Smooth muscle cell (in vitro differentiated cells): ENCODE data around the gene ADSS1. TPM values are rescaled to one million over a fixed set of nuclear protein-coding genes. Genes with fewer than 3 reads are reported as not detected.

Source experiments
- DNase-seq: peaks from one replicate; lab custom pipeline; 2025; ENCODE audit not compliant: unreplicated experiment; lab: John Stamatoyannopoulos, UW
- H2AFZ ChIP-seq: fragments of 200-600 bp; sonication (generic); 2 replicates; pipeline ENCODE4 v1.6.0; 2016; ENCODE audit warnings: antibody characterized with exemption, low read depth, mild to moderate bottlenecking
- H3F3A ChIP-seq: fragments of 200-600 bp; sonication (generic); 2 replicates; pipeline ENCODE4 v1.6.0; 2017; ENCODE audit warnings: antibody characterized with exemption, low read depth
- H3K27ac ChIP-seq: fragments of 200-600 bp; sonication (generic); 2 replicates; pipeline ENCODE4 v1.5.1; 2016; ENCODE audit warnings: low read depth, mild to moderate bottlenecking
- H3K27me3 ChIP-seq: fragments of 200-600 bp; sonication (generic); 2 replicates; pipeline ENCODE4 v1.6.1; 2016; ENCODE audit warnings: low read depth, mild to moderate bottlenecking
- H3K36me3 ChIP-seq: fragments of 200-600 bp; sonication (generic); 2 replicates; pipeline ENCODE4 v1.5.1; 2016; ENCODE audit warnings: low read depth
- H3K4me1 ChIP-seq: fragments of 200-600 bp; sonication (generic); 2 replicates; pipeline ENCODE4 v1.5.1; 2016; ENCODE audit warnings: low read depth
- H3K4me2 ChIP-seq: fragments of 200-600 bp; sonication (generic); 2 replicates; pipeline ENCODE4 v1.6.0; 2016; ENCODE audit warnings: mild to moderate bottlenecking
- H3K4me3 ChIP-seq: fragments of 200-600 bp; sonication (generic); 2 replicates; pipeline ENCODE4 v1.5.1; 2016; ENCODE audit warnings: mild to moderate bottlenecking
- H3K79me2 ChIP-seq: fragments of 200-600 bp; sonication (generic); 2 replicates; pipeline ENCODE4 v1.6.0; 2016; ENCODE audit warnings: low read depth, mild to moderate bottlenecking
- H3K9ac ChIP-seq: fragments of 200-600 bp; sonication (generic); 2 replicates; pipeline ENCODE4 v1.6.0; 2016; ENCODE audit warnings: low read depth
- H3K9me3 ChIP-seq: fragments of 200-600 bp; sonication (generic); replicated peaks from 2 replicates; pipeline ENCODE4 v1.5.1; 2016; ENCODE audit warnings: low read depth
- H4K20me1 ChIP-seq: fragments of 200-600 bp; sonication (generic); 2 replicates; pipeline ENCODE4 v1.6.0; 2016; ENCODE audit warnings: low read depth
- WGBS: methylation state at CpG from one replicate; pipeline ENCODE4 v1.1.7; 2016; ENCODE audit warnings: low lambda C conversion rate; 5-methylcytosine and 5-hydroxymethylcytosine counted together
- polyA plus RNA-seq: library from polyadenylated mRNA; unstranded; fragments of >200 nt; fragmentation: Nextera tagmentation; extraction: Ambion mirVana; gene quantifications from 2 replicates; pipeline ENCODE4 v1.2.1, GENCODE V29; 2016
- total RNA-seq: library from RNA; depleted of rRNA; stranded (reverse); fragments of >200 nt; gene quantifications from 2 replicates; pipeline ENCODE4 v1.2.3, GENCODE V29; 2014
- TF ChIP-seq, protein P1 (sequence below): fragments of 200-600 bp; sonication (generic); IDR thresholded peaks from 2 replicates; pipeline ENCODE4 v1.5.1; 2017; ENCODE audit warnings: borderline replicate concordance, mild to moderate bottlenecking, antibody characterized with exemption; ENCODE audit not compliant: insufficient read depth, poor library complexity, severe bottlenecking

ADSS1 gene
- total and polyA plus RNA-seq, 2 experiments from 2014 or later, result 7.8 to 43.0 TPM

DNA sequence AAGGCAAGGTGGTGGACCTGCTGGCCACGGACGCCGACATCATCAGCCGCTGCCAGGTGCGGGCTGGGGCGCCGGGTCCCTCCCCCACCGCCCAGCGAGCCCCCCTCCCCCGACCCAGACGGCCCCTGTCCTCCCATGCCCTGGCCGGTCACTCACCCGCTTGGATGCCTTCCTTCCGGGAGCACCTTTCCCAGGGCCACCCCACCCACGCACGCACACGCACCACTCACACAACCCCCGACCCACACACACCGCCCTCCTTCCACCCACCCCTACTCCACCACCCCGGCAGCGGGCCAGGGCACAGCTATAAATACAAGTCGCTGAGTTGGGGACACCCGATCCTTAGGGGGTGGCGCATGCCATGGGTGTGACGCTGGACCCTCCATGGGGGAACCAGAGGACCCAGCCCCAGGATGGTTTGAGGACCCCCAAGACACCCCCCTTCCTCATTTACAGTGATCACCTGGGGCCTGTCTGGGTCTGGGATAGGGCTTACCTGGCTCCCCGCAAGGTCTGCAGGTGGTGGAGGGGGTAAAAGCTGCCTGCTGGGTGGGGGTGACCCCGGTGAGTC lies 465 bp downstream of the ADSS1 start:
- no peak overlapping the region for H3K27ac ChIP-seq
- H3K27me3 ChIP-seq, result no peaks in the 10 kb centered on the region
- DNase-seq, result no peak
- WGBS, result 28% methylated on average over 12 of the region's 27 CpGs
- H4K20me1 ChIP-seq, result peaks cover 15% of the 10 kb centered on the region
- H3K36me3 ChIP-seq, result no peaks in the 10 kb centered on the region
- no peaks in the 10 kb centered on the region for H3K9me3 ChIP-seq
- peak overlapping the region; percentile 97 for H3K4me2 ChIP-seq
- TF ChIP-seq, protein P1, sequence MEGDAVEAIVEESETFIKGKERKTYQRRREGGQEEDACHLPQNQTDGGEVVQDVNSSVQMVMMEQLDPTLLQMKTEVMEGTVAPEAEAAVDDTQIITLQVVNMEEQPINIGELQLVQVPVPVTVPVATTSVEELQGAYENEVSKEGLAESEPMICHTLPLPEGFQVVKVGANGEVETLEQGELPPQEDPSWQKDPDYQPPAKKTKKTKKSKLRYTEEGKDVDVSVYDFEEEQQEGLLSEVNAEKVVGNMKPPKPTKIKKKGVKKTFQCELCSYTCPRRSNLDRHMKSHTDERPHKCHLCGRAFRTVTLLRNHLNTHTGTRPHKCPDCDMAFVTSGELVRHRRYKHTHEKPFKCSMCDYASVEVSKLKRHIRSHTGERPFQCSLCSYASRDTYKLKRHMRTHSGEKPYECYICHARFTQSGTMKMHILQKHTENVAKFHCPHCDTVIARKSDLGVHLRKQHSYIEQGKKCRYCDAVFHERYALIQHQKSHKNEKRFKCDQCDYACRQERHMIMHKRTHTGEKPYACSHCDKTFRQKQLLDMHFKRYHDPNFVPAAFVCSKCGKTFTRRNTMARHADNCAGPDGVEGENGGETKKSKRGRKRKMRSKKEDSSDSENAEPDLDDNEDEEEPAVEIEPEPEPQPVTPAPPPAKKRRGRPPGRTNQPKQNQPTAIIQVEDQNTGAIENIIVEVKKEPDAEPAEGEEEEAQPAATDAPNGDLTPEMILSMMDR, result no peak
- H3K9ac ChIP-seq, result peak overlapping the region; percentile 57
- H3K79me2 ChIP-seq, result no peaks in the 10 kb centered on the region
- H2AFZ ChIP-seq, result no peak overlapping the region
- H3F3A ChIP-seq, result no peaks in the 10 kb centered on the region
- peak overlapping the region; percentile 76 for H3K4me3 ChIP-seq
- H3K4me1 ChIP-seq, result peaks cover 12% of the 10 kb centered on the region

DNA sequence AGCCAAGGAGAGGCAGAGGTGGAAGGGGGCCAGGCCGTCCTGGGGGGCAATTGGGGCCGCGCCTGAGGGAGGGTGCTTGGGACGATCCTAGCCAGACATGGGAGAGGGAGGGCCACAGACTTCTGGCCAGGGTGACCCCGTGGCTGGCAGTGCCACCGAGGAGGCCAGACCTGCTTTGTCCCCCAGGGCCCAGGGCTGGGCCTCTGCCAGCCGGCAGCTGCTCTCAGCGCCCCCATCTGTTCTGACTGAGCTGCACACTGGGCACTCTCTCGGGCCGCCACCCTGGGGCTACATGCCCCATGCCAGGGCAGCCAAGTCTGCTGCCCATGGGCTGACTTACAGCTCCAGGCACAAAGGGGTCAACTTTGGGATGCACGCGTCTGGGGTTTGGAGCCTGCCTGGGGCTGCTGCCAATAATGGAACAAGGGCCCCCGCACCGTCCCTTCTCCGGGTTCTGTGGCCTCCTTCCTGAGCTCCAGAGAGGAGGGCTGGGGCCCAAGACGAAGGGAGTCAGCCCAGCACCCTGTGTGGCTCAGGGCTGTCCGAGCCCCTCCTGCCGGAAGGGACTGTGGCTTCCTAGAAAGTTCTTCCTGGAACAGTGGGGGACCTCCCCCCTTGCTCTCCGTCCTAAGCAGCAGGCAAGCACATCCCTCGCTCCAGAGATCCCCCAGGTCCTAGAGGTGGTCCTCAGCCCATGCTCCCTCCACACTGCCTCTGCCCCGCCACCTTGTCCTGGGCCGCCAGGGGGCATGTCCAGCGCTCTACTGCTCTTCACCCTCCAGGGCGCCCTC lies 1.1 kb downstream of the ADSS1 start:
- H3K9me3 ChIP-seq, result no peaks in the 10 kb centered on the region
- no peak overlapping the region for H2AFZ ChIP-seq
- TF ChIP-seq, protein P1, result no peak
- no peaks in the 10 kb centered on the region for H3K27me3 ChIP-seq
- no peaks in the 10 kb centered on the region for H3K36me3 ChIP-seq
- H3K9ac ChIP-seq, result no peak overlapping the region
- peak overlapping the region; percentile 97 for H3K4me2 ChIP-seq
- no peak overlapping the region for H3K27ac ChIP-seq
- H3K79me2 ChIP-seq, result no peaks in the 10 kb centered on the region
- peaks cover 15% of the 10 kb centered on the region for H4K20me1 ChIP-seq
- no peaks in the 10 kb centered on the region for H3F3A ChIP-seq
- peak overlapping the region; percentile 76 for H3K4me3 ChIP-seq
- peaks cover 12% of the 10 kb centered on the region for H3K4me1 ChIP-seq
- DNase-seq, result no peak
- WGBS, result 40% methylated on average over 19 of the region's 24 CpGs

DNA sequence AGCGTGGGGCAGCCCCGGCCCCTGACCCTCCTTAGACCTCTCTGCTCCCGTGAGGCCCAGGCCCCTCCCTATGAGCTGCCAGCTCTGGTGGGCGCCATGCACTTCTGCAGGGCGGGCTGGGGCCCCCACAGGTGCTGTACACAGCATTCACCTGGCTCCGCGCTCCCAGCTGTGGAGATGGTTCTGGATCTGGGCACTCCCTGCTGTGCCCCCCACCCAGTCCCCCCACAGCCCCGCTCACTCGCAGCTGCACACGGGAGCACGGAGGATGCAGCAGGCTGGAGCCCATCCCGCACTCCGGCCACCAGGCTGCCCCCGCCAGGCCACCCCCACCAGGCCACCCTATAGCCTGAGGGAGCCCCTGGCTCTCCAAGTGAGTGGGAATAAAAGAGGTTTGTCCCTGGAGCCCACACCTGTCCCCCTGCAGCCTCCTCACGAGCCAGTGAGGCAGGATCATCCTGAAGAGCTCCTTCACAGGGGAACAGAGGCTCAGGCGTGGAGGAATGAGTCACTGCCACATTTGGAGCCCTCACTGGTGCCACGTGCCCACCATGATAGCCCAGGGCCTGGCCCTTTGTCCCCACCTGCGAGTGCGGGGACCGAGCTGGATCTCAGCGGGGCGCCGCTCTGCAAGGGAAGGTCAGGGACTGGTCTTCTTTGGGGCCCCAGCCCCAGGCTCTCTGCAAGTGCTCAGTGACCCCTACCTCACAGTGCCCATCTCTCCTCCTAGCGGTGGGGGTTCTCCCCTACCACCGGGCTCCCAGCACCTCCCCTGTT lies 1.9 kb downstream of the ADSS1 start:
- no peak for DNase-seq
- Histone ChIP-seq H3K27me3 (no peaks in the 10 kb centered on the region), H3K36me3 (no peaks in the 10 kb centered on the region), H3K27ac (no peak overlapping the region), H2AFZ (no peak overlapping the region), H3K79me2 (no peaks in the 10 kb centered on the region), H3K9ac (no peak overlapping the region), H4K20me1 (peaks cover 15% of the 10 kb centered on the region), H3K9me3 (no peaks in the 10 kb centered on the region), H3K4me1 (peaks cover 12% of the 10 kb centered on the region), H3F3A (no peaks in the 10 kb centered on the region), H3K4me3 (no peak overlapping the region), H3K4me2 (peak overlapping the region; percentile 97)
- TF ChIP-seq, protein P1, result no peak
- WGBS, result 84% methylated on average over 25 of the region's 25 CpGs
